HG03565 (cell line): ENCODE results near the gene NDUFA12.
"Not testable (repeated sequence)": the region's sequence is repeated elsewhere in the genome, so short reads cannot be mapped to it uniquely, and the experiment has no call there.

Experiments
- ATAC-seq: cut with Tn5 transposase; IDR thresholded peaks from one replicate; pipeline ENCODE4 v1.9.1; 2021; ENCODE audit warnings: mild to moderate bottlenecking, moderate library complexity; ENCODE audit not compliant: unreplicated experiment

The NDUFA12 gene

DNA sequence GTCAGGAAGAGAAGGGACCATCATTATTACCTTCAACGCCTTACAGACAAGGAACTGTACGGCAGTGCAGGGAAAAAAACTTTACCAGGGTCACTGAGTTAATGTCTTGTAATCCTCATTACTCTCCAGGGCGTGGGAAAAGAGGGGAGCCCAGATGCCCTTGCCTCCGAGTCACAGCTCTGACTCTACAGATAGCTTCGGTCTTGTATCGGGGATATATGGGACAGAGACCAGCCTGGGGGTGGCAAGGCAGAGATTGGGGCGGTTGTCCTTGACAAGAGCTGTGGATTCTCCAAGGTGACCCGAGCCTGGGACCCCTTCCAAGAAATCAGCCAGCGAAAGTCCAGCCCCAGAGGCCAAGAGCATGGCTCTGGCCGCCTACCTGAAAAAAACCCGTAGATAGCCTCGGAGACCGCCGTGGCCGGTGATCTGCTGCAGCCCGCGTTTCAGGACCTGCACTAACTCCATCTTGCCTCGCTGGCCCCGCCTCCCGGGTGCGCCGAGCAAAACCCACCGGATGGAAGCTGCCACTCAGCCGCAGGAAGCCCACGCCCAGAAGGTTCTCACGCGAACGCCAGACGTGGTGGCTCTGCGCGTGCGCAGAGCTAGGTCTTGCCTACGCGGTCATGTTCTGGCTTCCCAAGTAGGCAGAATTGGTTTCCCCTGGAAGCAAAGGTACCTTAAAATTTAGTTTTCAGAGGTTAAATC, at the start of gene NDUFA12:
TSS of gene NDUFA12 (minus strand) at position 485 of the 708 bp plus-strand sequence. CDS start at position 468, 17 bp downstream.
- peak; percentile 94 for ATAC-seq

DNA sequence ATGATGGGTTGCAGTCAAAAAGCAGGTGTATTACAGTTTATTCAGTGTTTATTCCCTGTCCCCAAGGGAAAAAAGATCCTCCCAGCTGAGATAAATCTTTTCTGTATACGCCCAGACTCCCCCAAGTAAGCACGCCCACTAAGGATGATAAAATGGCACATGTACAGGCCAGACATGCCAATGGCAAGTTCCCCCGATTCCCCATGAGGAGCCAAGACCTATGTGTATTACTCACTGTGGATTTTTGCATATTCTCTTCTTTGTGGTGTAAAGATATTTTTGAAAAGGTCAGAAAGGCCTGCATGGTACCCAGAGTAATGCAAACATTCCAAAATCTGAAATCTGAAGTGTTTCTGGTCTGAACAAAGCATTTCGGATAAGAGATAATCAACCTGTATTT, 47.7 kb upstream of the NDUFA12 start:
- no peak for ATAC-seq

DNA sequence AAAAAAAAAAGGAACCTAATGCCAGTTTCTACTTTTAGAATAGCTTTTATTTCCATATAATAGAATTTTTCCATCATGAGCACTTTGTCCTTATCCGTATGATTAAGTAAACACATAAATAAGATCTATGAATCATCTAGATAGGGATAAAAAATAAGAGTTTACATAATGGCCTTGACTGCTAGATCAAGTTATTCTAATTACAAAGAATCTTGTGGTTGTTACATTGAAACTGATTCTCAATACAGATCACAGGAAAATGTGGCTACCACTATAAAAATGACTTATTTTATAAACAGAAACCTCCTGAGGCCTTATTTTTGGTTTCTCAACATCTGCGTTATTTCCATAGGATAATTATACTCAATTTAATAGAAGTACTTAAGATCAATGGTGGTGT, 34.4 kb upstream of the NDUFA12 start:
- ATAC-seq: no peak

DNA sequence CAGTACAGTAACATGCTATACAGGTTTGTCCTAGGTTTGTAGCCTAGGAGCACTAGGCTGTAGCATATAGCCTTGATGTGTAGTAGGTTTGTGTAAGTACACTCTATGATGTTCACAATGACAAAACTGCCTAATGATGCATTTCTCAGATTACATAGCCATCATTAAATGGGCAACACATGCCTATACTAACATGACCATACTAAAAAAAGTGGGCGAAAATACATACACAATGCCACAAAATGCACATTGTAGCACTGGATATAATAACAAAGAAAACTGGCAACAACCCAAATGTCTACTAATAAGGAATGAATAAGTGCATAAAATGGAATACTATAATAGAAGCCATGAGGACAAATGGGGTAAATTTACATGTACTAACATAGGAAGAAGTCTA, 31.3 kb upstream of the NDUFA12 start:
- no peak for ATAC-seq

DNA sequence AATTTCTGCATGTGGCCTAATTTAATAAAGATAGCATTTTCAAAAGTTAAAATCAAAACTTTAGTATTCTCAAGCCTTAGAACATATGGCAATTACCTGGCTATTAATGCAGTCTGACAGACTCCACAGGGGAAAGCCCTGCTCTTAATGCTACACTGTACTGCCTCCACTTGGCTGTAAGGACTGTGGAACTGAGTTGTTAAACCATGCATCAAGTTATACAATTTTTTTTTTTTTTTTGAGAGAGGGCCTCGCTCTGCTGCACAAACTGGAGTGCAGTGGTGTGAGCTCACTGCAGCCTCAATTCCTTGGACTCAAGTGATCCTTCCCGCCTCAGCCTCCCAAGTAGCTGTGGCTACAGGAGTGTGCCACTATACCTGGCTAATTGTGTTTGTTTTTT, 19.0 kb upstream of the NDUFA12 start:
- ATAC-seq: no peak

DNA sequence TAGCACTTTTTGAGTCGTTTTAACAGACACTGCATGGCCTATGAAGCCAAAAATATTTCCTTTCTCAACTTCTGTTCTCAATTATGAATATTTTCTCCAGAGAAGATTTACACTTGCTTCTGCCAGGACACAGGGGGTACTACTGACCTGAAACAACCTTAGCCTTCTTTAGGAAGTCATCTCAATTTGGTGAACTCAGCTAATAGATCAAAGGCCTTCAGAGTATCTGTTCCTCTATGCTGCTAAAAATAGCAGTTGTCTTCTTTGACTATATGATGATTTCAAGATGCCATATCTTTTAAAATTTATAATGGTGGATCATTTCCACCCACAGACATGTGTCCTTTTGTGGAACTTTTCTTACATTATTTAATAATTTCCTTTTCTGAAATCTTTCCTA, 14.0 kb upstream of the NDUFA12 start:
- no peak for ATAC-seq

DNA sequence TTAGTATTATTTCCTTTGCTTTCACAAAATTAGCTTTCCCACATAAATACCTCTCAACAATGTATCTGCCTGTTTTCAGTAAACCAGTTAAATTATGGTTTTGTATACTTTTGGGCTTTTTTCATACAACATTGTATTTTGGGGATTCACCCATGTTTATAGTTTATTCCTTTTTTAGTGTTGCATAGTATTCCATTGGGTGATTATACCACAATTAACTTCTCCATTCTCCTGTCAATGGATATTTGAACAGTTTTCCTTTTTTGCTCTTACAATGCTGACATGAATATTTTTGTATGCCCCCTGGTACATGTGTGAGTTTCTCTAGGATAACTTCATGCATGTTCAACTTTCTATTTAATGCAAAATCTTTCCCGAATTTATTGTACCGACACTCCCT, 12.6 kb upstream of the NDUFA12 start:
- ATAC-seq: no peak

DNA sequence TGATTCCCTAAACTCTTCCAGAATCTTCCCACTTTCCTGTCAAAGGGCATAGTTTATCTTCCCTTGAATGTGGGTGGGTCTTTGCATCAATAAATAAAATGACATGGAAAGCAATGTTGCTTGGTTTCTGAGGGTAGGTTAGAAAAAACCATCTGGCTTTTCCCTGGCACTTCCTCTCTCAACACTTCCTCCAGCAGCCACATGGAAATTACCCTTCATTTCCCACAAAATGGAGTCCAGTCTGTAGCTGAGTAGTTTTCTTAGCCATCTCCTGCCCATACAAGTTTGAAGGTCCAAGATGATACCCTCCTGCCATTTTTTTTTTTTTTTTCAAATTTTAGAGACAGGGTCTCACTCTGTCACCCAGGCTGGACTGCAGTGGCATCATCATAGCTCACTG, 11.1 kb upstream of the NDUFA12 start:
- no peak for ATAC-seq

DNA sequence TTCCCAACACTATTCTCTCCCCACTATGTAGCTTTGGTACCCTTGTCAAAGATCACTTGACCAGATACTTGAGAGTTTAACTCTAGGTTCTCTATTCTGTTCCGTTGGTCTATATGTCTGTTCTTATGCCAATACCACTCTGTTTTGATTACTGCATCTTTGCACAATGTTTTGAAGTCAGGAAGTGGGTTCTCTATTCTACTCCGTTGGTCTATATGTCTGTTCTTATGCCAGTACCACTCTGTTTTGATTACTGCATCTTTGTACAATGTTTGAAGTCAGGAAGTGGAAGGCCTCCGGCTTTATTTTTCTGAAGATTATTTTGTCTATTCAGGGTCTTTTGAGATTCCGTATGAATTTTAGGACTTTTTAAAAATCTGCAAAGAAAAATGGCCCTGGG, 2.7 kb upstream of the NDUFA12 start:
- no peak for ATAC-seq

DNA sequence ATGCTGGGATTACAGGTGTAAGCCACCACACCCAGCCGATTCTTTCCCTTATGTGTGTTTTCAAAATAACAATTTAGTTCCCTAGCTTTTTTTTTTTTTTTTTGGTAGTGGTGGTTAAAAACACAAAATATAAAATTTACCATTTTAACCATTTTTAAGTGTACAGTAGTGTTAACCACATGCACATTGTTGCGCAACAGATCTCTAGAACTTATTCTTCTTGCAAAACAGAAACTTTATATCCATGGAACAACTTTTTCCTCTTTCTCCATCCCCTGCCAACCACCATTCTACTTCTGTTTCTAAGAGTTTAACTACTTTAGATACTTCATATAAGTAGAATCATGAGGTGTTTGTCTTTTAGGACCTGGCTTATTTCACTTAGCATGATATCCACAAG, 1.1 kb upstream of the NDUFA12 start:
- ATAC-seq: no peak

DNA sequence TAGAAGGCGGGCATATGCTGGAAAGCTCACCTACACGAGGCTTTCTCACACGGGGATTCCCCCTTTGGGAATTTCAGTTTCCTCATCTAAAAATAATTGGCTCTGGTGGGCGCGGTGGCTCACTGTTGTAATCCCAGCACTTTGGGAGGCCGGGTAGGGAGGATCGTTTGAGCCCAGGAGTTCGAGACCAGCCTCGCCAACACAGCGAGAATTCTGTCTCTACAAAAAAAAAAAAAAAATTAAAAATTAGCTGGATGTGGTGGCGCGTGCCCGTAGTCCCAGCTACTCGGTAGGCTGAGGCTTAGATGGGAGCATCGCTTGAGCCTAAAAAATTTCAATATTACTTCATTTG, 400 bp upstream of the NDUFA12 start:
- peak; percentile 2 for ATAC-seq

DNA sequence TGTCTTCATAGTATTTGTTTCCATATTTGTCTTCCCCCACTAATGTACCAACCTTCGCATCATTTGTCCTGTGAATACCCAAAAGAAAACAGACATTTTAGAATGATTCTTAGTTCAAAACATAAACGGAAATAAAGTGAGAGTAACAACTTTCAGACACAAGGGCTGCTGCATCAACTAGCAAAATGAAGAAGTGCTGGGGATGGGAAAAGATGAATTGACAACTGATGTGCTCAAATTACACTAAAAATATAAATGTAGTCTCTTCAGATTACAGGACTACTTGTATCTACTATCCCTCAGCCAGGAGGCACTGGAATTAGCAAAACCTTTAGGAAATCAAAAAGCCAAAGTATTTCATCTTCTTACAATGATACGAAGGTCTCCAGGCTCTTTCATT, 743 bp downstream of the NDUFA12 start:
- ATAC-seq: peak; percentile 4

DNA sequence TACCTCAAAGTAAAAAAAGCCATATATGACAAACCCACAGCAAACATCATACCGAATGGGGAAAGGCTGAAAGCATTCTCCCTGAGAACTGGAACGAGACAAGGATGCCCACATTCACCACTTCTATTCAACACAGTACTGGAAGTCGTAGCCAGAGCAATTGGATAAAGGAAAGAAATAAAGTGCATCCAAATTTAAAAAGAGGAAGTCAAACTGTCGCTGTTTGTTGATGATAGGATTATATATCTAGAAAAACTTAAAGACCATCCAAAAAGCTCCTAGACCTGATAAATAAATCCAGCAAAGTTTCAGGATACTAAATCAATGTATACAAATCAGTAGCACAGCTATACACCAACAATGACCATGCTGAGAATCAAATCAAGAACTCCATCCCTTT, 5.2 kb downstream of the NDUFA12 start:
- no peak for ATAC-seq

DNA sequence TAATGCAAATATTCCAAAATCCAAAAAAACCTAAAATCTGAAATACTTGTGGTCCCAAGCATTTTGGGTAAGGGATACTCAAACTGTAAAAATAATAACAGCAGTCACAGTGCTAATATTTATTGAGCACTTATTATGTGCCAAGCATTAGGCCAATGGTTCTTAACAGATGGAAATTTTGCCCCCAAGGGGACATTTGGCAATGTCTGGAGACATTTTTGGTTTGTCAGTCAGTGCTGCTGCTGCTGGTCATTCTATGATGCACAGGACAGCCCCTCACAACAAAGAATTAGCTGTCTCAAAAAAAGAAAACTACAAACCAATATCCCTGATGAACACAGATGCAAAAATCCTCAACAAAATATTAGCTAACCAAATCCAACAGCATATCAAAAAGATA, 5.8 kb downstream of the NDUFA12 start:
- ATAC-seq: no peak

DNA sequence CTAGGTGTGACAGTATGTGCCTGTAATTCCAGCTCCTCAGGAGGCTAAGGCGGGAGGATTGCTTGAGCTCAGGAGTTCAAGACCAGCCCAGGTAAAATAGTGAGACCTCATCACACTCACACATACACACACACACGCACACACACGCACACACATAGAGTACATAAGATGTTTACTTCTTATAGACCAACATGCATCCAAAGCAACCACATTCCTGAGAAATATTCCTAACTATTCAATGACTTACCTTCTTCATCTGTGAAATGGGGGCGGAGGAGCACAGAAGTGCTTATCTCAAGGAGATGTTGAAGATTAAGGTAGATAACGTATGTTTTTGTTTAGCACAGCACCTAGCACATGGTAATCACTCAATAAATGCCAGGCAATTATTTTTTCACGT, 6.4 kb downstream of the NDUFA12 start:
- no peak for ATAC-seq

DNA sequence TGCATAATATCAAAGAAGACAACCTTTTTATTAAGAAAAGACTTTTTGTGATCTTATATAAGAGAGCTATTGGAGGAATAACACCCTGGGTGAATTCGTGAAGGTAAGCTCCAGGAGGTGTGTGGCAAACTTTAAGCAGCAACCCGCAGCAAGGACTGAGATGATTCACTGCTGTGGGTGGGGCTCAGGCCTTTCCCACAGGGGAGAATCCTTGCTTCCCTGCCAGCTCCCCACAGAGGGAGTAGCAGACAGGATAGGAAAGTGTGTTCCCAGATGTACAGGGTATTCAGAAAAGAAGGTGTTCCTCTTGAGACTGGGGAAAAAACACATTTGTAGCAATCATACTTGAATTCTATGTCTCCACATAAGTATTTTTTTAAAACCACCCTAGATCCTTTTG, 9.2 kb downstream of the NDUFA12 start:
- ATAC-seq: no peak

DNA sequence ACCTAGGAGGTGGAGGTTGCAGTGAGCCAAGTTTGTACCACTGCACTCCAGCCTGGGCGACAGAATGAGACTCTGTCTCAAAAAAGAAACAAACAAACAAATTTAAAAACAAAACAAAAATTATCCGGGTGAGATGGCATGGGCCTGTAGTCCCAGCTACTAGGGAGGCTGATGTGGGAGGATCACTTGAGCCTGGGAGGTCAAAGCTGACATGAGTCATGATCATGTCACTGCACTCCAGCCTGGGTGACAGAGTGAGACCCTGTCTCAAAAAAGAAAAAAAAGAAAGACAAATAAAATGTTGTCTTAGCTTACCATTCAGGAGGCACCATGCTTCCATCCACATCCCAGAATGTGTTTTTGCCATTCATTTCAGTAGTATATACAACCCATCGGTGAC, 9.6 kb downstream of the NDUFA12 start:
- not testable (repeated sequence) for ATAC-seq

DNA sequence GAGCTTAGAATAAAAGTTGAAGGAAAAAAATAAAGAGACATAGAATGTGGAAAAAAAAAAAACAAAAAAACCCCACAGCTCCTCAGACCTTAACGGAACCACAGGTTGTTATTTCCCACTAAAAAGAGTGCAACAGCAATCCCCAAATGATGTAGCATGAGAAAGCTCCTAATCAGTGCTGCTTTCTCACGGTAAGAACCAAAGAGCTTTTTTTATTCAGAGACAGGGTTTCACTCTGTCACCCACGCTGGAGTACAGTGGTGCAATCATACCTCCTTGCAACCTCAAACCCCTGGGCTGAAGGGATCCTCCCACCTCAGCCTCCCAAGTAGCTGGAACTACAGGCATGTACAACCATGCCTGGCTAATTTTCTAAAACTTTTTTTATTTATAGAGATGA, 13.3 kb downstream of the NDUFA12 start:
- peak; percentile 34 for ATAC-seq

DNA sequence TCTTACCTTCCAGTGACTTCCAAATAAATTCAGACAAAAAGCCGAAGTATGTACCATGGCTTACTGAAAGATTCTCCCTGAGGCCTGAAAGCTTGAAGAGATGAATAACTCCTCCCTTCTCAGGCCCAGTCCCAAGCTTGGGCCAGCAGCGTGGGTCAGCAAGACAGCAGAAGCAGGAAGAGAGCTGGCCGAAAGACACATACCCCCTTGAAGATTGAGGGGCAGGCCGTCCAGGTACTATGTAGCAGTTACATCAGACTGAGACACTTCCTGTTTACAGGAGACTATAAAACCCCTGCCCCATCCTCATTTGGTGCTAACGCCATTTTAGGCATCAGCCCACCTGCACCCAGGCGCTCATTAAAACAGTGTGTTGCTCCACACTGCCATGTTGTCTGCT, 15.0 kb downstream of the NDUFA12 start:
- no peak for ATAC-seq

DNA sequence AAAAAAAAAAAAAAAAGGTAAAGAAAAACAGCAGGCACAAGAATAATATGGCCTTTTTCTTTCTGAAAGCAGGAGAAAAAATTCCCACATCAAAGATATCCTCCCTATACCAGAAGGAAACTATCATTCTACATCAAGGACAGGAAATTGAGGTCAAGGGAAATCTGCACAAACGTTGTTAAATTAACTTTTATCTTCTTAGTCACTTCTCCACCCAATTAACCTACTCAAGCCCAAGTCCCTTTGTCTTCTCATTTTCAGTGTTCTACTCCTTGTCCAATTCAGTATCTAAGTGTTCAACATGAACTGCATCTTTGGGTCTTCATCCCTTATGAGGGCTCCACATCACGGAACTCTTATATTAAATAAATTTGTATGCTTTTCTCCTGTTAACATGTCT, 15.7 kb downstream of the NDUFA12 start:
- no peak for ATAC-seq

DNA sequence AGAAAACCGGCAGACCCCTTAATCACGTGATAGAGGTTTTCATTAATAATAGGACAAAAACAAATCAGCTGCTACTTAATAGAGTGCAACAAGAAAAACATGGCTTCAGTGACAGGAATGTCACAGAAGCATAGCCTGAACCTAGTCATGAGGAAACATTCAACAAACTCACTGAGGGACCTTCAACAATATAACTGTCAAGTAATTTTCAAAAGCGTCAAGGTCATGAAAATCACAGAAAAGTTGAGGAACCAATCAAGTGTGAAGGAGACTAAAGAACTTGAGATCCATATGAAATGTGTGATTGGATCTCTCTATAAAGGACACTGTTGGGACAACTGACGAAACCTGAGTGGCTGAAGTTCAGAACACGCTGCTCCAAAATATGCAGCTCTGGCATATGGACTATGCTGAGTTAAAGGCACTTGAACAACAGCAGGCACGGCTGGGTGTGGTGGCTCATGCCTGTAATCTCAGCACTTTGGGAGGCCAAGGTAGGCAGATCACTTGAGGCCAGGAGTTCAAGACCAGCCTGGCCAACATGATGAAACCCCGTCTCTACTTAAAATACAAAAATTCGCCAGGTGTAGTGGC, 16.3 kb downstream of the NDUFA12 start:
- ATAC-seq: no peak

DNA sequence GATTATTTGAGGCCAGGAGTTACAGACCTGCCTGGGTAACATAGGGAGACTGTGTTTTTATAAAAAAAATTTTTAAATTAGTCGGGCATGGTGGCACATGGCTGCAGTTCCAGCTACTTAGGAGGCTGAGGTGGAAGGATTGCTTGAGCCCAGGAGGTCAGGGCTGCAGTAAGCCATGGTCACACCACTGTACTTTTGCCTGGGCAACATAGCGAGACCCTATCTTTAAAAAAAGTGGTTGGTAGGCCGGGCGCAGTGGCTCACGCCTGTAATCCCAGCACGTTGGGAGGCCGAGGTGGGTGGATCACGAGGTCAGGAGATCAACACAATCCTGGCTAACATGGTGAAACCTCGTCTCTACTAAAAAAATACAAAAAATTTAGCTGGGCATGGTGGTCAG, 18.4 kb downstream of the NDUFA12 start:
- not testable (repeated sequence) for ATAC-seq

DNA sequence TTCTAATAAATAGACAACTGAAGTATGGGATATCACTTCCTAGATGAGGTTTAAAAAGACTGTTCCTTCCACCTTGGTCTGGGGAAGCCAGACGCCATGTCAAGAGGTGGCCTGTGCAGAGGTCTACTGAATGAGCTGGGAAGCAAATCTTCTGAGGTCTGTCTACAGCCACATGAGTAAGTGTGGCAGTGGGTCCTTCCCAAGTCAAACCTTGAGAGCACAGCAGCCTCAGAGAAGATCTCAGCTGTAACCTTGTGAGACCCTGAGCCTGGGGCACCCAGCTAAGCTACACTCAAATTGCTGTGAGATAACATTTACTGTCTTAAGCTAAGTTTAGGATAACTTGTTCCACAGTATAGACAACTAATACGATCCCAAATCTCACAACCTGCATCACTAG, 20.2 kb downstream of the NDUFA12 start:
- no peak for ATAC-seq
